Left ventricle myocardium inferior (tissue), 1 donor: Measurements from ENCODE around the gene PDX1. TPM values are rescaled to one million over a fixed set of nuclear protein-coding genes. Genes with fewer than 3 reads are reported as not detected.

Experiments
- DNase-seq: peaks from one replicate; pipeline ENCODE4 v3.0.0-alpha.2; 2020
- H3K27ac ChIP-seq: fragments of 200-600 bp; replicated peaks from 2 replicates; pipeline ENCODE4 v1.8.0; 2021
- H3K27me3 ChIP-seq: fragments of 200-600 bp; 2 replicates; pipeline ENCODE4 v1.8.0; 2021; ENCODE audit warnings: low read depth
- H3K36me3 ChIP-seq: fragments of 200-600 bp; 2 replicates; pipeline ENCODE4 v1.8.0; 2021
- H3K4me1 ChIP-seq: fragments of 200-600 bp; 2 replicates; pipeline ENCODE4 v1.8.0; 2021
- H3K4me3 ChIP-seq: fragments of 200-600 bp; 2 replicates; pipeline ENCODE4 v1.8.0; 2021; ENCODE audit warnings: mild to moderate bottlenecking, moderate library complexity
- H3K9me3 ChIP-seq: fragments of 200-600 bp; replicated peaks from 2 replicates; pipeline ENCODE4 v1.8.0; 2021
- intact Hi-C: fragments of 100-400 bp; cut with micrococcal nuclease; formaldehyde crosslinking; loops from one replicate; pipeline ENCODE4 v1.11.0; 2022
- total RNA-seq: library from RNA; stranded (reverse); fragmentation: NEBNext Ultra II Directional; extraction: Animal tissue kit (Norgen Biotek cat#: 25700); gene quantifications from one replicate; pipeline ENCODE4 v1.2.1, GENCODE V29; 2021
- TF ChIP-seq, protein P1 (sequence below): fragments of 200-600 bp; IDR thresholded peaks from 2 replicates; pipeline ENCODE4 v1.8.0; 2021; ENCODE audit warnings: antibody characterized with exemption, mild to moderate bottlenecking, borderline replicate concordance
- donor health status: DM: no; HTN: yes; CAD: no; lungs with severe emphysema.

PDX1 gene
- total RNA-seq, 1 donor from 2014 or later, result not detected

DNA sequence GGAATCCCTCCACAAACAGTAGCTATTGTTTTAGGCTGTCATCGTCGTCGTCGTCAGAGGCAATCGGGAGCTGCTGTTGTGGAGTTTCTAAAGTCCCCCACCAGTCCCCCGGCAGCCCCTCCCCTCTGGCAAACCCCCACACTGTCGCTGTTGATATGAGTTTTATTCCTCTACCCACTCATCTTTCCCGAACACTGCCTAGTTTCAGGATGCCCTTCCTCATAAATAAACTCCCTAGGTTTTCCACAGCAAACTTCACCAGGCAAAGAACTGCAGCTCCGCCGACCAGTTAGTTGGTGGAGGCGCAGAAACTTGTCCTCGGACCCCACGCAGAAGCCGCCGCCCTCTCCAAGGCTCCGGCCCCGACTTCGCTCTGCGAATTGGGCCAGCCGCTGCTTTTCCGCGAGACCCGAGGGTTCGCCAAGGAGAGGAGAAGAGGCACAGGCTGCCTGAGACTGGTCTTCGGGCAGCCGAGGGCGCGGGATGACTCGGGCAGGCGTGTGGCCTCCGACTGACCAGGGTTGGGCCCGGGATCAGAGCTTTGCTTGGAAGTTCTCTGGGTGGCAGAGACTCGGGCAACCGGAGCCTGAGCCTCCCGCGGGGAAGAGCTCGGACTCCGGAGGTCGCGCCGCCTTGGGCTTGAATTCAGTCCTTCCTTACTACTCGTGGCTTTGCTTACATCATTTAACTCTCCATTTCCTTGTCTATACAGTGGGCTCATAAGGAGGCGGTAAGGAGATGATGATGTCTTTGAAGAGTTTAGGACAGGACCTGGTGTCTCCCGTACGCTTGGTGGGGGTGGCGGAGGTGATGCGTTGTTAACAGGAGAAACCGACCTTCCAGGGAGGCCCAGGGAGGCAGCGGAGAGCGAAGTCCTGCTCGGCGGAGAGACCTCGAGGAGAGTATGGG is 7.9 kb downstream of the PDX1 start:
- no peaks in the 10 kb centered on the region for H3K36me3 ChIP-seq
- no peak overlapping the region for H3K27ac ChIP-seq
- intact Hi-C loops, result no loop called here
- H3K4me1 ChIP-seq, result peaks cover 6% of the 10 kb centered on the region
- no peak for DNase-seq
- H3K4me3 ChIP-seq, result no peak overlapping the region
- no peaks in the 10 kb centered on the region for H3K9me3 ChIP-seq
- TF ChIP-seq, protein P1, sequence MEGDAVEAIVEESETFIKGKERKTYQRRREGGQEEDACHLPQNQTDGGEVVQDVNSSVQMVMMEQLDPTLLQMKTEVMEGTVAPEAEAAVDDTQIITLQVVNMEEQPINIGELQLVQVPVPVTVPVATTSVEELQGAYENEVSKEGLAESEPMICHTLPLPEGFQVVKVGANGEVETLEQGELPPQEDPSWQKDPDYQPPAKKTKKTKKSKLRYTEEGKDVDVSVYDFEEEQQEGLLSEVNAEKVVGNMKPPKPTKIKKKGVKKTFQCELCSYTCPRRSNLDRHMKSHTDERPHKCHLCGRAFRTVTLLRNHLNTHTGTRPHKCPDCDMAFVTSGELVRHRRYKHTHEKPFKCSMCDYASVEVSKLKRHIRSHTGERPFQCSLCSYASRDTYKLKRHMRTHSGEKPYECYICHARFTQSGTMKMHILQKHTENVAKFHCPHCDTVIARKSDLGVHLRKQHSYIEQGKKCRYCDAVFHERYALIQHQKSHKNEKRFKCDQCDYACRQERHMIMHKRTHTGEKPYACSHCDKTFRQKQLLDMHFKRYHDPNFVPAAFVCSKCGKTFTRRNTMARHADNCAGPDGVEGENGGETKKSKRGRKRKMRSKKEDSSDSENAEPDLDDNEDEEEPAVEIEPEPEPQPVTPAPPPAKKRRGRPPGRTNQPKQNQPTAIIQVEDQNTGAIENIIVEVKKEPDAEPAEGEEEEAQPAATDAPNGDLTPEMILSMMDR, result no peak
- H3K27me3 ChIP-seq, result peaks cover 100% of the 10 kb centered on the region

DNA sequence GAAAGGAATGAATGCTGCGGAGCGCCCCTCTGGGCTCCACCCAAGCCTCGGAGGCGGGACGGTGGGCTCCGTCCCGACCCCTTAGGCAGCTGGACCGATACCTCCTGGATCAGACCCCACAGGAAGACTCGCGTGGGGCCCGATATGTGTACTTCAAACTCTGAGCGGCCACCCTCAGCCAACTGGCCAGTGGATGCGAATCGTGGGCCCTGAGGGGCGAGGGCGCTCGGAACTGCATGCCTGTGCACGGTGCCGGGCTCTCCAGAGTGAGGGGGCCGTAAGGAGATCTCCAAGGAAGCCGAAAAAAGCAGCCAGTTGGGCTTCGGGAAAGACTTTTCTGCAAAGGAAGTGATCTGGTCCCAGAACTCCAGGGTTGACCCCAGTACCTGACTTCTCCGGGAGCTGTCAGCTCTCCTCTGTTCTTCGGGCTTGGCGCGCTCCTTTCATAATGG is 8.6 kb downstream of the PDX1 start:
- peaks cover 100% of the 10 kb centered on the region for H3K27me3 ChIP-seq

DNA sequence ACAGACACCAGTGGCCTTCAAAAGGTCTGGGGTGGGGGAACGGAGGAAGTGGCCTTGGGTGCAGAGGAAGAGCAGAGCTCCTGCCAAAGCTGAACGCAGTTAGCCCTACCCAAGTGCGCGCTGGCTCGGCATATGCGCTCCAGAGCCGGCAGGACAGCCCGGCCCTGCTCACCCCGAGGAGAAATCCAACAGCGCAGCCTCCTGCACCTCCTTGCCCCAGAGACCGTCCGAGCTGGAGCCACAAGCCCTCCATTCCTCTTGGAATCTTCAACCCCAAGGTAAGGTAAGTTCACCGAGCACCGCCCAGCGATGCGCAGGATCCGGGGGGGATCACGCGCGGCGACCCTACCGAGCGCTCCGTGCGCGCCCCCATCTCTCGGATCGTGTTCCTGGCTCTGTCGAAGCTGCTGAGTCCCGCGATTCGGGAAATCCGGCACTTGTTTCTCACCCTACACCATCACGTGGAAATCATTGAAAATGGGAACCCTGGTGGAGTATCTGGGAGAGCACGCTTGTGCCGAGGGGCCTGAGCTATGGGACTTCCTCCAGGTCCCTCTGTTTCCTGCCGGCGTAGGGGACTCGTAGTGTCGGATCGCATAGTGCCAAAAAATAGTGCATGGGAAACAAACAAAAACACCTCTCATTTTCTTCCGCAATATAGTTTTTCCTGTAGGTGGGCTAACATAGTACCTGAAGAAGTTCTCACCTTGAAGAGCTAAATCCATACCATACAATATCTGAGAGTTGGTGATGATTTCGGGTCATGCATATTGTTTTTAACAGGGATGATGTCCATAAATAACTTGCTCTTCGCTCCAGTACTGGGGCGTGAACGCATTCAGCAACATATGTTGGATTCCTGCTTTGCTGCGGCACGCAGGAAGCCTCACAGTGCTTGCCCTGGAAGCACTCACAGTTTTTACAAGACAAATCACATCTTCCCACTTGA is 9.3 kb downstream of the PDX1 start:
- Histone ChIP-seq H3K27ac (no peak overlapping the region), H3K27me3 (peaks cover 100% of the 10 kb centered on the region), H3K36me3 (no peaks in the 10 kb centered on the region), H3K4me3 (no peak overlapping the region), H3K9me3 (no peaks in the 10 kb centered on the region), H3K4me1 (peaks cover 6% of the 10 kb centered on the region)
- no peak for DNase-seq
- TF ChIP-seq, protein P1, result no peak
- intact Hi-C loops, result no loop called here

More for the DNA sequence above, 8.6 kb downstream of the PDX1 start:
- TF ChIP-seq, protein P1, result no peak
- Histone ChIP-seq H3K36me3 (no peaks in the 10 kb centered on the region), H3K9me3 (no peaks in the 10 kb centered on the region), H3K4me3 (no peak overlapping the region), H3K4me1 (peaks cover 6% of the 10 kb centered on the region), H3K27ac (no peak overlapping the region)
- no peak for DNase-seq
- intact Hi-C loops, result no loop called here

DNA sequence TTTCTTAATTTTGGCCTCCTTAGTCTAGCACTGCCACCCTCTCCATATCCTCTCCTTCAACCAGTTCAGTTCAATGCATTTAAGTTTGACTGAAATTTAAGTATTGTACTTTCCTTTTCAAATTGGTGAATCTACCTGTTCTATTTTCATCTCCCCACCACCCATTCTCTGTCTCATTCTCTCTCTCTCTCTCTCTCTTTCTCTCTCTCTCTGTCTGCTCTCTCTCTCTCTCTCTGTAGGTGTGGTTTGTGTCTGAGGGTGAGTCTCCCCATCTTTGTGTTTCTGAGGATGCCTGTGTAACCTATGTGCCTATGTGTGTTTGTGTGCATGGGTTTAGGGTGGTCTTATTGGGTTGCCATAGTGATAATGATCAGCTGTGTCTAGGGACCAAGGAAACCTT is 10.1 kb downstream of the PDX1 start:
- Histone ChIP-seq H3K36me3 (no peaks in the 10 kb centered on the region), H3K4me1 (peaks cover 6% of the 10 kb centered on the region), H3K27me3 (peaks cover 96% of the 10 kb centered on the region), H3K27ac (no peak overlapping the region), H3K4me3 (no peak overlapping the region), H3K9me3 (no peaks in the 10 kb centered on the region)
- intact Hi-C loops, result no loop called here
- no peak for DNase-seq
- TF ChIP-seq, protein P1, result no peak

DNA sequence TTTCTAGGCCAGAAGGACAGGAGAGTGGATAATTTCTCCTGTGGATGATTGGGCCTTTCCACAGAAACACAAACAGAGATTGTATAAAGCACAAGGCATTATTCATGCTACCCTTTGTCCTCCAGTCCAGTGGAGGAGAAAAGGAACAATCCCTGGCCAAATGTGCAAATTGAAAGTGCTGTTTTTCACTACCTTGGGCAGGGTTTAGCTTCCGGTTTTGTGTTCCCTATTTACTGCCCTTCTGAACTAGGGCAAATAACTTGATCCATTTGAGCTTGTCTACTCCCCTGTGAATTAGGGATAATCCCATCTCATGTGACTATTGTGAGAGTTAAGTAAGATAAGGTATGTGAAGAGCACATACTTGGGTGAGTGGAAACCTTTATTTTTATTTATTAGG is 13.3 kb downstream of the PDX1 start:
- Histone ChIP-seq H3K36me3 (no peaks in the 10 kb centered on the region), H3K27me3 (peaks cover 73% of the 10 kb centered on the region), H3K4me1 (no peaks in the 10 kb centered on the region), H3K27ac (no peak overlapping the region), H3K4me3 (no peak overlapping the region), H3K9me3 (no peaks in the 10 kb centered on the region)
- no peak for DNase-seq
- intact Hi-C loops, result no loop called here
- TF ChIP-seq, protein P1, result no peak
